ENCODE data around the gene FCGBP. TPM values are rescaled to one million over a fixed set of nuclear protein-coding genes. Genes with fewer than 3 reads are reported as not detected.

The FCGBP gene
- total and polyA plus RNA-seq, 5 donors from 2014 or later: 0.06 to 8.4 (median 0.24) TPM

- peaks cover 26 to 72% (median 58%) of the 10 kb centered on the region in 4 donors for H3K4me1 Mint-ChIP-seq
- H3K27ac ChIP-seq (ENCODE audit: insufficient read depth, low read length, poor library complexity, severe bottlenecking): peak overlapping the region; percentile 25
- H3K36me3 Mint-ChIP-seq: peaks cover 6% of the 10 kb centered on the region
- peaks cover 0 to 2% of the 10 kb centered on the region in 2 experiments for H3K9me3 ChIP-seq (ENCODE audit: control insufficient read depth in 2 of 2, low read length in 2 of 2)
- DNase-seq: peak; percentile 11 to 42 (median 42)
- H3K36me3 ChIP-seq (ENCODE audit: control insufficient read depth, insufficient read depth, low read length): no peaks in the 10 kb centered on the region
- ATAC-seq (ENCODE audit: low read depth in 2 of 2): peak; percentile 23 to 29
- peak overlapping the region in 2 of 3 donors; percentile 9 to 71 for H3K27ac Mint-ChIP-seq
- H3K4me3 Mint-ChIP-seq: peak overlapping the region in 3 of 4 donors; percentile 42 to 74 (median 57)
- no peaks in the 10 kb centered on the region for H3K27me3 ChIP-seq (ENCODE audit: control insufficient read depth, insufficient read depth, low read length)
- peaks cover 51% of the 10 kb centered on the region for H3K4me1 ChIP-seq (ENCODE audit: control insufficient read depth, insufficient read depth, low read length, poor library complexity, severe bottlenecking)
- H3K9me3 Mint-ChIP-seq: peaks cover 0 to 13% (median 0%) of the 10 kb centered on the region in 7 donors
- H3K27me3 Mint-ChIP-seq: no peaks in the 10 kb centered on the region
- H3K4me3 ChIP-seq (ENCODE audit: low read depth, low read length): no peak overlapping the region
Observed at GRCh38 chr19:39937094-39937720, 2.8 kb upstream of the FCGBP start.

GRCh38 chr19:39936622-39937021 lies 2.2 kb upstream of the FCGBP start:
- Histone ChIP-seq H3K4me1 (ENCODE audit: control insufficient read depth, insufficient read depth, low read length, poor library complexity, severe bottlenecking) (peaks cover 46% of the 10 kb centered on the region), H3K27me3 (ENCODE audit: control insufficient read depth, insufficient read depth, low read length) (no peaks in the 10 kb centered on the region), H3K36me3 (ENCODE audit: control insufficient read depth, insufficient read depth, low read length) (no peaks in the 10 kb centered on the region), H3K4me3 (ENCODE audit: low read depth, low read length) (no peak overlapping the region), H3K9me3 (ENCODE audit: control insufficient read depth in 2 of 2, low read length in 2 of 2) (peaks cover 0 to 2% of the 10 kb centered on the region in 2 experiments), H3K27ac (ENCODE audit: insufficient read depth, low read length, poor library complexity, severe bottlenecking) (peak overlapping the region; percentile 25)
- DNase-seq: no peak
- peak overlapping the region in 2 of 3 donors; percentile 80 to 82 for H3K27ac Mint-ChIP-seq
- H3K36me3 Mint-ChIP-seq: peaks cover 6% of the 10 kb centered on the region
- peaks cover 20 to 66% (median 52%) of the 10 kb centered on the region in 4 donors for H3K4me1 Mint-ChIP-seq
- no peak for ATAC-seq (ENCODE audit: low read depth in 2 of 2)
- peaks cover 0 to 13% (median 1%) of the 10 kb centered on the region in 7 donors for H3K9me3 Mint-ChIP-seq
- H3K27me3 Mint-ChIP-seq: no peaks in the 10 kb centered on the region
- peak overlapping the region in 3 of 4 donors; percentile 42 to 74 (median 57) for H3K4me3 Mint-ChIP-seq

GRCh38 chr19:39936020-39936419 lies 1.6 kb upstream of the FCGBP start:
- Mint-ChIP-seq H3K27ac (peak overlapping the region in 2 of 3 donors; percentile 80 to 82), H3K36me3 (peaks cover 6% of the 10 kb centered on the region), H3K4me3 (peak overlapping the region; percentile 33 to 86 (median 48)), H3K27me3 (no peaks in the 10 kb centered on the region), H3K9me3 (peaks cover 0 to 13% (median 1%) of the 10 kb centered on the region in 7 donors), H3K4me1 (peaks cover 14 to 60% (median 46%) of the 10 kb centered on the region in 4 donors)
- H3K27ac ChIP-seq (ENCODE audit: insufficient read depth, low read length, poor library complexity, severe bottlenecking): peak overlapping the region; percentile 25
- H3K27me3 ChIP-seq (ENCODE audit: control insufficient read depth, insufficient read depth, low read length): no peaks in the 10 kb centered on the region
- H3K9me3 ChIP-seq (ENCODE audit: control insufficient read depth in 2 of 2, low read length in 2 of 2): peaks cover 0 to 2% of the 10 kb centered on the region in 2 experiments
- no peak overlapping the region for H3K4me3 ChIP-seq (ENCODE audit: low read depth, low read length)
- H3K4me1 ChIP-seq (ENCODE audit: control insufficient read depth, insufficient read depth, low read length, poor library complexity, severe bottlenecking): peaks cover 40% of the 10 kb centered on the region
- DNase-seq: no peak
- H3K36me3 ChIP-seq (ENCODE audit: control insufficient read depth, insufficient read depth, low read length): no peaks in the 10 kb centered on the region
- no peak for ATAC-seq (ENCODE audit: low read depth in 2 of 2)

GRCh38 chr19:39935364-39935661 lies 879 bp upstream of the FCGBP start:
- DNase-seq: no peak
- peaks cover 4% of the 10 kb centered on the region for H3K36me3 Mint-ChIP-seq

GRCh38 chr19:39929750-39930149 lies 4.7 kb downstream of the FCGBP start:
- peaks cover 4 to 22% (median 16%) of the 10 kb centered on the region in 4 donors for H3K4me1 Mint-ChIP-seq

More at GRCh38 chr19:39935364-39935661, 879 bp upstream of the FCGBP start:
- ATAC-seq (ENCODE audit: low read depth in 2 of 2): no peak
- Mint-ChIP-seq H3K27ac (peak overlapping the region in 1 of 3 donors; percentile 82), H3K4me1 (peaks cover 7 to 53% (median 41%) of the 10 kb centered on the region in 4 donors), H3K9me3 (peaks cover 0 to 9% (median 1%) of the 10 kb centered on the region in 7 donors), H3K4me3 (peak overlapping the region in 1 of 4 donors; percentile 54), H3K27me3 (no peaks in the 10 kb centered on the region)
- Histone ChIP-seq H3K36me3 (ENCODE audit: control insufficient read depth, insufficient read depth, low read length) (no peaks in the 10 kb centered on the region), H3K27me3 (ENCODE audit: control insufficient read depth, insufficient read depth, low read length) (no peaks in the 10 kb centered on the region), H3K4me1 (ENCODE audit: control insufficient read depth, insufficient read depth, low read length, poor library complexity, severe bottlenecking) (peaks cover 35% of the 10 kb centered on the region), H3K27ac (ENCODE audit: insufficient read depth, low read length, poor library complexity, severe bottlenecking) (no peak overlapping the region), H3K9me3 (ENCODE audit: control insufficient read depth in 2 of 2, low read length in 2 of 2) (peaks cover 0 to 2% of the 10 kb centered on the region in 2 experiments), H3K4me3 (ENCODE audit: low read depth, low read length) (no peak overlapping the region)

GRCh38 chr19:39928357-39928725 lies 6.1 kb downstream of the FCGBP start:
- H3K4me1 Mint-ChIP-seq: peaks cover 4 to 16% (median 11%) of the 10 kb centered on the region in 4 donors
- no peak for ATAC-seq (ENCODE audit: low read depth in 2 of 2)
- Histone ChIP-seq H3K27ac (ENCODE audit: insufficient read depth, low read length, poor library complexity, severe bottlenecking) (no peak overlapping the region), H3K4me1 (ENCODE audit: control insufficient read depth, insufficient read depth, low read length, poor library complexity, severe bottlenecking) (peaks cover 3% of the 10 kb centered on the region), H3K9me3 (ENCODE audit: control insufficient read depth in 2 of 2, low read length in 2 of 2) (no peaks in the 10 kb centered on the region), H3K36me3 (ENCODE audit: control insufficient read depth, insufficient read depth, low read length) (no peaks in the 10 kb centered on the region), H3K4me3 (ENCODE audit: low read depth, low read length) (no peak overlapping the region), H3K27me3 (ENCODE audit: control insufficient read depth, insufficient read depth, low read length) (no peaks in the 10 kb centered on the region)
- H3K4me3 Mint-ChIP-seq: no peak overlapping the region
- H3K36me3 Mint-ChIP-seq: peaks cover 8% of the 10 kb centered on the region
- no peaks in the 10 kb centered on the region for H3K27me3 Mint-ChIP-seq
- H3K27ac Mint-ChIP-seq: peak overlapping the region in 2 of 3 donors; percentile 9 to 83
- H3K9me3 Mint-ChIP-seq: peaks cover 0 to 1% (median 0%) of the 10 kb centered on the region in 7 donors
- no peak for DNase-seq

More at GRCh38 chr19:39929750-39930149, 4.7 kb downstream of the FCGBP start:
- no peak overlapping the region for H3K4me3 ChIP-seq (ENCODE audit: low read depth, low read length)
- H3K27me3 ChIP-seq (ENCODE audit: control insufficient read depth, insufficient read depth, low read length): no peaks in the 10 kb centered on the region
- H3K27ac ChIP-seq (ENCODE audit: insufficient read depth, low read length, poor library complexity, severe bottlenecking): no peak overlapping the region
- DNase-seq: no peak
- no peak for ATAC-seq (ENCODE audit: low read depth in 2 of 2)
- Mint-ChIP-seq H3K27me3 (no peaks in the 10 kb centered on the region), H3K27ac (no peak overlapping the region), H3K36me3 (peaks cover 8% of the 10 kb centered on the region), H3K4me3 (no peak overlapping the region), H3K9me3 (peaks cover 0 to 1% (median 0%) of the 10 kb centered on the region in 7 donors)
- H3K9me3 ChIP-seq (ENCODE audit: control insufficient read depth in 2 of 2, low read length in 2 of 2): no peaks in the 10 kb centered on the region
- no peaks in the 10 kb centered on the region for H3K36me3 ChIP-seq (ENCODE audit: control insufficient read depth, insufficient read depth, low read length)
- peaks cover 9% of the 10 kb centered on the region for H3K4me1 ChIP-seq (ENCODE audit: control insufficient read depth, insufficient read depth, low read length, poor library complexity, severe bottlenecking)

GRCh38 chr19:39927524-39928356 lies 6.7 kb downstream of the FCGBP start:
- Histone ChIP-seq H3K9me3 (ENCODE audit: control insufficient read depth in 2 of 2, low read length in 2 of 2) (no peaks in the 10 kb centered on the region), H3K4me3 (ENCODE audit: low read depth, low read length) (no peak overlapping the region), H3K27ac (ENCODE audit: insufficient read depth, low read length, poor library complexity, severe bottlenecking) (no peak overlapping the region), H3K27me3 (ENCODE audit: control insufficient read depth, insufficient read depth, low read length) (no peaks in the 10 kb centered on the region), H3K36me3 (ENCODE audit: control insufficient read depth, insufficient read depth, low read length) (no peaks in the 10 kb centered on the region), H3K4me1 (ENCODE audit: control insufficient read depth, insufficient read depth, low read length, poor library complexity, severe bottlenecking) (peaks cover 3% of the 10 kb centered on the region)
- ATAC-seq (ENCODE audit: low read depth in 2 of 2) (no peak), DNase-seq (no peak)
- Mint-ChIP-seq H3K36me3 (peaks cover 8% of the 10 kb centered on the region), H3K4me1 (peaks cover 4 to 17% (median 13%) of the 10 kb centered on the region in 4 donors), H3K27me3 (no peaks in the 10 kb centered on the region), H3K9me3 (peaks cover 0 to 1% (median 0%) of the 10 kb centered on the region in 7 donors), H3K27ac (peak overlapping the region in 2 of 3 donors; percentile 9 to 83), H3K4me3 (no peak overlapping the region)
